Caco-2 (cell line): ENCODE measurements around the gene DSE. TPM values are rescaled to one million over a fixed set of nuclear protein-coding genes. Genes with fewer than 3 reads are reported as not detected.

Experiments used
- BruUV-seq: library from RNA; stranded (reverse); fragments of 400-500 nt; replicated peaks from 2 replicates; lab custom pipeline; 2021; lab: Mats Ljungman, UMichigan
- CTCF ChIA-PET: fragments of 300-600 bp; sonication (Branson Sonifier 250); formaldehyde crosslinking; loops from one replicate; lab custom pipeline; 2022; ENCODE audit warnings: antibody characterized with exemption; lab: Charles Lee
- POLR2A ChIA-PET: fragments of 300-600 bp; sonication (Branson Sonifier 250); formaldehyde crosslinking; loops from one replicate; lab custom pipeline; 2022; ENCODE audit warnings: antibody characterized with exemption; lab: Charles Lee
- DNase-seq, 2 experiments: peaks; one replicate each; pipeline versions ENCODE4 v3.0.0 to v3.0.0-alpha.2; 2020 to 2022
- H3K27me3 ChIP-seq: replicated peaks from 2 replicates; pipeline ENCODE4 v1.6.0; 2011; ENCODE audit warnings: low read length; ENCODE audit not compliant: control insufficient read depth, insufficient read depth
- H3K36me3 ChIP-seq: 2 replicates; pipeline ENCODE4 v1.5.1; 2011; ENCODE audit warnings: low read length; ENCODE audit not compliant: control insufficient read depth, insufficient read depth
- H3K4me1 ChIP-seq: fragments of 250-450 bp; sonication (Bioruptor Pico); 2 replicates; pipeline ENCODE4 v1.5.1; 2020; ENCODE audit warnings: mild to moderate bottlenecking
- H3K4me3 ChIP-seq: 2 replicates; pipeline ENCODE4 v1.5.1; 2011; ENCODE audit warnings: low read depth, mild to moderate bottlenecking, control low read depth, low read length
- H3K9me3 ChIP-seq: fragments of 250-450 bp; sonication (Bioruptor Pico); 2 replicates; pipeline ENCODE4 v1.5.1; 2020; ENCODE audit warnings: mild to moderate bottlenecking, moderate library complexity
- H3K27ac Mint-ChIP-seq: one replicate; pipeline ENCODE4 v1.8.0; 2022; ENCODE audit warnings: mixed read lengths; ENCODE audit not compliant: unreplicated experiment
- H3K27me3 Mint-ChIP-seq: one replicate; pipeline ENCODE4 v1.8.0; 2022; ENCODE audit warnings: mixed read lengths; ENCODE audit not compliant: insufficient read depth, unreplicated experiment
- H3K36me3 Mint-ChIP-seq: one replicate; pipeline ENCODE4 v1.8.0; 2022; ENCODE audit warnings: mild to moderate bottlenecking, mixed read lengths; ENCODE audit not compliant: insufficient read depth, unreplicated experiment
- H3K4me1 Mint-ChIP-seq: one replicate; pipeline ENCODE4 v1.8.0; 2022; ENCODE audit warnings: low read depth, mixed read lengths; ENCODE audit not compliant: unreplicated experiment
- H3K4me3 Mint-ChIP-seq: one replicate; pipeline ENCODE4 v1.8.0; 2022; ENCODE audit warnings: mild to moderate bottlenecking, moderate library complexity, mixed read lengths; ENCODE audit not compliant: unreplicated experiment
- H3K9me3 Mint-ChIP-seq: one replicate; pipeline ENCODE4 v1.8.0; 2022; ENCODE audit warnings: mixed read lengths; ENCODE audit not compliant: unreplicated experiment
- CTCF ChIP-seq, 2 experiments: fragments of 200-600 bp in 1 of 2; IDR thresholded peaks; 1 replicate in 1 of 2; 2 replicates in 1 of 2; pipeline versions ENCODE4 v1.5.1 to v1.8.0; 2011 to 2022; ENCODE audit warnings: antibody characterized with exemption in 1 of 2, control low read depth in 1 of 2, inconsistent platforms in 1 of 2, low read depth in 1 of 2, low read length in 1 of 2, mild to moderate bottlenecking in 1 of 2, moderate library complexity in 1 of 2; ENCODE audit not compliant: insufficient read depth in 1 of 2, severe bottlenecking in 1 of 2, unreplicated experiment in 1 of 2
- intact Hi-C: fragments of 100-400 bp; cut with micrococcal nuclease; formaldehyde crosslinking; loops from one replicate; pipeline ENCODE4 v1.10.0; 2022; ENCODE audit not compliant: unreplicated experiment
- total RNA-seq: library from RNA; stranded (reverse); gene quantifications from 2 replicates; pipeline ENCODE4 v1.2.3, GENCODE V29; 2022

Gene DSE
- total RNA-seq, 1 experiment from 2014 or later: 2.8 TPM

- H3K36me3 ChIP-seq: no peaks in the 10 kb centered on the region
- no peak overlapping the region for H3K4me3 ChIP-seq
- no peak for DNase-seq
- intact Hi-C loops: no loop called here
- Mint-ChIP-seq H3K27me3 (peaks cover 2% of the 10 kb centered on the region), H3K4me3 (no peak overlapping the region), H3K36me3 (no peaks in the 10 kb centered on the region), H3K4me1 (no peaks in the 10 kb centered on the region), H3K27ac (no peak overlapping the region), H3K9me3 (no peaks in the 10 kb centered on the region)
- no TSS peak for BruUV-seq
- TF ChIP-seq CTCF (IDR thresholded peaks at IDR 0.05; ENCODE audit: insufficient read depth in 1 of 2, low read depth in 1 of 2, low read length in 1 of 2, severe bottlenecking in 1 of 2, unreplicated experiment in 1 of 2): no peak
- no peaks in the 10 kb centered on the region for H3K9me3 ChIP-seq
- ChIA-PET CTCF (no interaction called here), POLR2A (no interaction called here)
- no peaks in the 10 kb centered on the region for H3K4me1 ChIP-seq
- H3K27me3 ChIP-seq: no peaks in the 10 kb centered on the region; the same call in 1 of the 2 replicates
Observed at GRCh38 chr6:116408491-116408890, 37.7 kb downstream of the DSE start.

- H3K9me3 ChIP-seq: no peaks in the 10 kb centered on the region
- Mint-ChIP-seq H3K27ac (no peak overlapping the region), H3K4me3 (no peak overlapping the region), H3K9me3 (no peaks in the 10 kb centered on the region), H3K4me1 (no peaks in the 10 kb centered on the region), H3K36me3 (no peaks in the 10 kb centered on the region), H3K27me3 (peaks cover 2% of the 10 kb centered on the region)
- H3K4me3 ChIP-seq: no peak overlapping the region
- CTCF ChIA-PET: no interaction called here
- H3K4me1 ChIP-seq: no peaks in the 10 kb centered on the region
- no peaks in the 10 kb centered on the region for H3K36me3 ChIP-seq
- intact Hi-C loops: no loop called here
- POLR2A ChIA-PET: no interaction called here
- no peak for DNase-seq
- no TSS peak for BruUV-seq
- H3K27me3 ChIP-seq: no peaks in the 10 kb centered on the region; the same call in 1 of the 2 replicates
- TF ChIP-seq CTCF (IDR thresholded peaks at IDR 0.05; ENCODE audit: insufficient read depth in 1 of 2, low read depth in 1 of 2, low read length in 1 of 2, severe bottlenecking in 1 of 2, unreplicated experiment in 1 of 2): no peak
Observed at GRCh38 chr6:116409756-116410155, 39.0 kb downstream of the DSE start.

DNA sequence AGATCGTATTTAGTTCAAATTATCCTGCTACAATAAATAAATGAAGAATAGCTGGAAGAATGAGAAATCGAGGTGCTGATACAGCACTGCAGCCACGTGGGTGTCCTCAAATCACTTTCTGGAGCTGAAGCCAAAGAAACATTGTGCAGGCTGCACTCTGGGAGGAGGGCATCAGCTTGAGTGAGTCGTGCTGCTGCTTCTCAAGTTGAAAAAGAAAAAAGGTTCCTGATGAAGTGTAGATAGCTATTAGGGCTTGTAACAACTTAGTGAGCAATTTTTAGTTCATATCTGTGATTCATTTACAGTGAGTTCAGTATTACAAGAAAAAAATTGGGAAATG, 40.5 kb downstream of the DSE start:
- Histone ChIP-seq H3K27me3 (no peaks in the 10 kb centered on the region; the same call in 1 of the 2 replicates), H3K36me3 (no peaks in the 10 kb centered on the region), H3K4me1 (no peaks in the 10 kb centered on the region), H3K4me3 (no peak overlapping the region), H3K9me3 (no peaks in the 10 kb centered on the region)
- no peak for TF ChIP-seq CTCF (IDR thresholded peaks at IDR 0.05; ENCODE audit: insufficient read depth in 1 of 2, low read depth in 1 of 2, low read length in 1 of 2, severe bottlenecking in 1 of 2, unreplicated experiment in 1 of 2)
- no peak for DNase-seq
- no TSS peak for BruUV-seq
- ChIA-PET CTCF (no interaction called here), POLR2A (no interaction called here)
- H3K36me3 Mint-ChIP-seq: no peaks in the 10 kb centered on the region
- H3K9me3 Mint-ChIP-seq: no peaks in the 10 kb centered on the region
- intact Hi-C loops: no loop called here
- no peaks in the 10 kb centered on the region for H3K4me1 Mint-ChIP-seq
- no peak overlapping the region for H3K27ac Mint-ChIP-seq
- H3K4me3 Mint-ChIP-seq: no peak overlapping the region
- H3K27me3 Mint-ChIP-seq: peaks cover 6% of the 10 kb centered on the region
